ENCODE measurements around the gene TNK1. TPM values are rescaled to one million over a fixed set of nuclear protein-coding genes. Genes with fewer than 3 reads are reported as not detected.
A peak's percentile ranks its signal among the peaks of the same experiment; 100 is the strongest.

Gene TNK1
- total and polyA plus RNA-seq, 4 donors, result 3.7 to 8.2 (median 5.7) TPM

DNA sequence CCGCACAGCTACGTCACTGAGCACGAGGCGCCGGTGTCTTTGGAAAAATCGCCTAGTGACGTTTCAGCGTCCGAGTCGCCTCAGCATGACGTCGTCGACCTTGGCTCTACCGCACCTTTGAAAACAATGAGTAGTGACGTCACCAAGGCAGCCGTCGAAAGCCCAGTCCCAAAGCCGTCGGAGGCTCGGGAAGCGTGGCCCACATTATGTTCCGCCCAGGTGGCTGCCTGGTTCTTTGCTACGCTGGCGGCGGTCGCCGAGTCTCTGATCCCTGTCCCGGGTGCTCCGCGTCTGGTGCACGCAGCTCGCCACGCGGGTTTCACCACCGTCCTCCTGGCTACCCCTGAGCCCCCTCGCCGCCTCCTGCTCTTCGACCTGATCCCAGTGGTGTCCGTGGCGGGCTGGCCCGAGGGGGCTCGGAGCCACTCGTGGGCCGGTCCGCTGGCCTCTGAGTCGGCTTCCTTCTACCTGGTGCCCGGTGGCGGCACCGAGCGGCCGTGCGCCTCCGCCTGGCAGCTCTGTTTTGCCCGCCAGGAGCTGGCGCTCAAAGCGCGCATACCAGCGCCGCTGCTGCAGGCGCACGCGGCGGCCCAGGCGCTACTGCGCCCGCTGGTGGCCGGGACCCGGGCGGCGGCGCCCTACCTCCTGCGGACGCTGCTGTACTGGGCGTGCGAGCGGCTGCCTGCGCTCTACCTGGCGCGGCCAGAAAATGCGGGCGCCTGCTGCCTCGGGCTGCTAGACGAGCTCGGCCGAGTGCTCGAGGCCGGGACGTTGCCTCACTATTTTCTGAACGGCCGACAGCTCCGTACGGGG, 55.9 kb downstream of the TNK1 start:
- peak overlapping the region; percentile 59 to 62 for H3K27ac ChIP-seq (ENCODE audit: low read depth in 1 of 2, low read length in 1 of 2)
- DNase-seq (peak; percentile 77 to 88 (median 87)), ATAC-seq (ENCODE audit: insufficient read depth, low FRiP score) (peak; percentile 89)
- H3K9me3 ChIP-seq (ENCODE audit: control insufficient read depth in 4 of 4, insufficient read depth in 3 of 4, low read length in 3 of 4), result no peaks in the 10 kb centered on the region
- TF ChIP-seq CTCF (IDR thresholded peaks at IDR 0.05; ENCODE audit: control extremely low read depth, extremely low read depth), result peak; percentile 83
- H3K27me3 ChIP-seq (ENCODE audit: control insufficient read depth in 3 of 3, insufficient read depth in 3 of 3, low read length in 2 of 3), result peaks cover 0 to 54% (median 37%) of the 10 kb centered on the region in 3 donors
- no peak overlapping the region for H3K4me3 ChIP-seq
- no peaks in the 10 kb centered on the region for H3K36me3 ChIP-seq (ENCODE audit: control insufficient read depth in 4 of 4, insufficient read depth in 4 of 4, low read length in 4 of 4)
- H3K9ac ChIP-seq (ENCODE audit: insufficient read depth in 1 of 2, low read length in 2 of 2), result no peak overlapping the region
- H3K4me1 ChIP-seq (ENCODE audit: control insufficient read depth in 5 of 5, insufficient read depth in 5 of 5, low read length in 5 of 5), result peaks cover 0 to 36% (median 16%) of the 10 kb centered on the region in 5 donors
- WGBS, 2 donors, result 7 to 9% methylated on average over 85 to 92 of the region's 92 CpGs

GRCh38 chr17:7437369-7437863, 56.5 kb downstream of the TNK1 start:
- Histone ChIP-seq H3K4me3 (no peak overlapping the region), H3K27me3 (ENCODE audit: control insufficient read depth in 3 of 3, insufficient read depth in 3 of 3, low read length in 2 of 3) (peaks cover 0 to 54% (median 37%) of the 10 kb centered on the region in 3 donors), H3K9me3 (ENCODE audit: control insufficient read depth in 4 of 4, insufficient read depth in 3 of 4, low read length in 3 of 4) (no peaks in the 10 kb centered on the region), H3K4me1 (ENCODE audit: control insufficient read depth in 5 of 5, insufficient read depth in 5 of 5, low read length in 5 of 5) (peaks cover 0 to 36% (median 16%) of the 10 kb centered on the region in 5 donors), H3K27ac (ENCODE audit: low read depth in 1 of 2, low read length in 1 of 2) (peak overlapping the region in 1 of 2 donors; percentile 62), H3K9ac (ENCODE audit: insufficient read depth in 1 of 2, low read length in 2 of 2) (no peak overlapping the region), H3K36me3 (ENCODE audit: control insufficient read depth in 4 of 4, insufficient read depth in 4 of 4, low read length in 4 of 4) (no peaks in the 10 kb centered on the region)
- 30 to 35% methylated on average over 28 to 31 of the region's 31 CpGs for WGBS, 2 donors
- ATAC-seq (ENCODE audit: insufficient read depth, low FRiP score) (no peak), DNase-seq (no peak)
- no peak for TF ChIP-seq CTCF (IDR thresholded peaks at IDR 0.05; ENCODE audit: control extremely low read depth, extremely low read depth)

GRCh38 chr17:7437950-7438614, 57.2 kb downstream of the TNK1 start:
- no peak overlapping the region for H3K27ac ChIP-seq (ENCODE audit: low read depth in 1 of 2, low read length in 1 of 2)

More at GRCh38 chr17:7437950-7438614, 57.2 kb downstream of the TNK1 start:
- peak; percentile 36 to 57 (median 53) for DNase-seq
- Histone ChIP-seq H3K9ac (ENCODE audit: insufficient read depth in 1 of 2, low read length in 2 of 2) (no peak overlapping the region), H3K4me3 (no peak overlapping the region), H3K27me3 (ENCODE audit: control insufficient read depth in 3 of 3, insufficient read depth in 3 of 3, low read length in 2 of 3) (peaks cover 0 to 54% (median 37%) of the 10 kb centered on the region in 3 donors), H3K9me3 (ENCODE audit: control insufficient read depth in 4 of 4, insufficient read depth in 3 of 4, low read length in 3 of 4) (no peaks in the 10 kb centered on the region), H3K4me1 (ENCODE audit: control insufficient read depth in 5 of 5, insufficient read depth in 5 of 5, low read length in 5 of 5) (peaks cover 0 to 36% (median 16%) of the 10 kb centered on the region in 5 donors), H3K36me3 (ENCODE audit: control insufficient read depth in 4 of 4, insufficient read depth in 4 of 4, low read length in 4 of 4) (no peaks in the 10 kb centered on the region)
- no peak for TF ChIP-seq CTCF (IDR thresholded peaks at IDR 0.05; ENCODE audit: control extremely low read depth, extremely low read depth)
- ATAC-seq (ENCODE audit: insufficient read depth, low FRiP score), result no peak
- WGBS, 2 donors, result 7 to 16% methylated on average over 47 to 48 of the region's 48 CpGs

All from lung (tissue), 12 donors.